Mesendoderm (in vitro differentiated cells): ENCODE results near the gene ERC2.

Experiments
- DNase-seq: peaks from one replicate; pipeline ENCODE4 v3.0.0; 2013
- H2AK5ac ChIP-seq: 2 replicates; pipeline ENCODE4 v1.6.1; 2013; ENCODE audit warnings: low read length, inconsistent platforms
- H2BK120ac ChIP-seq: 2 replicates; pipeline ENCODE4 v1.6.1; 2013; ENCODE audit warnings: low read depth, mild to moderate bottlenecking, low read length, moderate library complexity, mixed read lengths
- H2BK15ac ChIP-seq: replicated peaks from 2 replicates; pipeline ENCODE4 v1.6.1; 2013; ENCODE audit warnings: low read depth, mild to moderate bottlenecking, moderate library complexity
- H2BK5ac ChIP-seq: 2 replicates; pipeline ENCODE4 v1.6.1; 2013; ENCODE audit warnings: low read length, inconsistent platforms
- H3K18ac ChIP-seq: 2 replicates; pipeline ENCODE4 v1.6.1; 2013; ENCODE audit warnings: mild to moderate bottlenecking, low read length, mixed read lengths
- H3K23ac ChIP-seq: one replicate; pipeline ENCODE4 v1.6.1; 2013; ENCODE audit warnings: low read length
- H3K27ac ChIP-seq: 2 replicates; pipeline ENCODE4 v1.5.1; 2013; ENCODE audit warnings: low read depth, mild to moderate bottlenecking, inconsistent platforms, low read length, moderate library complexity
- H3K27me3 ChIP-seq: 2 replicates; pipeline ENCODE4 v1.6.1; 2013; ENCODE audit warnings: low read length, control low read depth, mild to moderate bottlenecking, inconsistent platforms; ENCODE audit not compliant: insufficient read depth, poor library complexity
- H3K36me3 ChIP-seq: 2 replicates; pipeline ENCODE4 v1.6.1; 2013; ENCODE audit warnings: low read length, inconsistent platforms; ENCODE audit not compliant: control insufficient read depth, insufficient read depth
- H3K4ac ChIP-seq: one replicate; pipeline ENCODE4 v1.6.1; 2013; ENCODE audit warnings: low read depth, mild to moderate bottlenecking, low read length, moderate library complexity
- H3K4me1 ChIP-seq: 2 replicates; pipeline ENCODE4 v1.6.1; 2013; ENCODE audit warnings: low read depth, low read length, inconsistent platforms; ENCODE audit not compliant: control insufficient read depth
- H3K4me2 ChIP-seq: 2 replicates; pipeline ENCODE4 v1.6.1; 2013; ENCODE audit warnings: low read length
- H3K4me3 ChIP-seq: 2 replicates; pipeline ENCODE4 v1.5.1; 2013; ENCODE audit warnings: mild to moderate bottlenecking, low read length
- H3K56ac ChIP-seq: one replicate; pipeline ENCODE4 v1.6.1; 2013; ENCODE audit warnings: low read length
- H3K79me1 ChIP-seq: 2 replicates; pipeline ENCODE4 v1.6.1; 2013; ENCODE audit warnings: low read length, inconsistent platforms
- H3K79me2 ChIP-seq: 2 replicates; pipeline ENCODE4 v1.6.1; 2013; ENCODE audit warnings: mild to moderate bottlenecking, low read length; ENCODE audit not compliant: control insufficient read depth, insufficient read depth
- H3K9ac ChIP-seq: 2 replicates; pipeline ENCODE4 v1.6.1; 2013; ENCODE audit warnings: low read length, inconsistent platforms
- H4K5ac ChIP-seq: one replicate; pipeline ENCODE4 v1.6.1; 2013; ENCODE audit warnings: low read length
- H4K8ac ChIP-seq: one replicate; pipeline ENCODE4 v1.6.1; 2013; ENCODE audit warnings: low read depth, mild to moderate bottlenecking, control low read depth, low read length, moderate library complexity
- WGBS: extraction: QIAGEN DNeasy Blood & Tissue Kit; methylation state at CpG from one replicate; pipeline ENCODE4 v1.1.7; 2013; ENCODE audit warnings: low lambda C conversion rate, missing lambda C conversion rate; ENCODE audit not compliant: insufficient coverage; ENCODE audit errors: extremely low coverage; 5-methylcytosine and 5-hydroxymethylcytosine counted together

Gene ERC2

GRCh38 chr3:56469141-56469540, 874 bp upstream of the ERC2 start:
- Histone ChIP-seq H4K5ac (no peak overlapping the region), H3K27ac (no peak overlapping the region), H3K56ac (no peak overlapping the region), H3K79me2 (no peaks in the 10 kb centered on the region), H3K27me3 (no peaks in the 10 kb centered on the region), H3K4me2 (no peak overlapping the region), H3K4me1 (no peaks in the 10 kb centered on the region), H3K23ac (no peak overlapping the region), H3K9ac (no peak overlapping the region), H2BK120ac (no peak overlapping the region), H2AK5ac (no peak overlapping the region), H3K4me3 (no peak overlapping the region), H3K4ac (no peak overlapping the region), H2BK5ac (no peak overlapping the region), H3K79me1 (peaks cover 5% of the 10 kb centered on the region), H2BK15ac (no peak overlapping the region), H3K36me3 (no peaks in the 10 kb centered on the region), H3K18ac (no peak overlapping the region), H4K8ac (no peak overlapping the region)
- no peak for DNase-seq
- WGBS = no CpG with 5 or more reads among the region's 3 CpGs

GRCh38 chr3:56467801-56468183, 475 bp downstream of the ERC2 start:
- Histone ChIP-seq H4K8ac (no peak overlapping the region), H2BK120ac (no peak overlapping the region), H3K4me1 (no peaks in the 10 kb centered on the region), H3K9ac (peak overlapping the region; percentile 67), H3K4ac (peak overlapping the region; percentile 56), H3K4me2 (peak overlapping the region; percentile 67), H2BK5ac (no peak overlapping the region), H3K18ac (peak overlapping the region; percentile 97), H4K5ac (no peak overlapping the region), H3K27me3 (no peaks in the 10 kb centered on the region), H3K36me3 (no peaks in the 10 kb centered on the region), H3K27ac (peak overlapping the region; percentile 29), H3K79me2 (no peaks in the 10 kb centered on the region), H2BK15ac (peak overlapping the region; percentile 38), H3K4me3 (peak overlapping the region; percentile 78), H3K23ac (no peak overlapping the region), H3K79me1 (peaks cover 7% of the 10 kb centered on the region), H3K56ac (peak overlapping the region; percentile 69), H2AK5ac (no peak overlapping the region)
- no CpG with 5 or more reads among the region's 28 CpGs for WGBS
- DNase-seq = peak; percentile 49

GRCh38 chr3:56467108-56467507, 1.2 kb downstream of the ERC2 start:
- Histone ChIP-seq H2AK5ac (no peak overlapping the region), H3K27me3 (no peaks in the 10 kb centered on the region), H3K4me3 (peak overlapping the region; percentile 78), H4K8ac (no peak overlapping the region), H3K79me2 (no peaks in the 10 kb centered on the region), H2BK120ac (no peak overlapping the region), H3K18ac (no peak overlapping the region), H3K4ac (no peak overlapping the region), H3K27ac (no peak overlapping the region), H3K23ac (no peak overlapping the region), H3K4me2 (peak overlapping the region; percentile 73), H3K9ac (peak overlapping the region; percentile 67), H3K56ac (peak overlapping the region; percentile 69), H3K36me3 (no peaks in the 10 kb centered on the region), H3K4me1 (no peaks in the 10 kb centered on the region), H3K79me1 (peaks cover 9% of the 10 kb centered on the region), H2BK15ac (no peak overlapping the region), H4K5ac (no peak overlapping the region), H2BK5ac (no peak overlapping the region)
- peak; percentile 99 for DNase-seq
- WGBS = no CpG with 5 or more reads among the region's 14 CpGs

GRCh38 chr3:56459719-56460118, 8.5 kb downstream of the ERC2 start:
- no peaks in the 10 kb centered on the region for H3K27me3 ChIP-seq
- no peak overlapping the region for H2AK5ac ChIP-seq
- peaks cover 6% of the 10 kb centered on the region for H3K4me1 ChIP-seq
- no peak overlapping the region for H4K8ac ChIP-seq
- H2BK5ac ChIP-seq = no peak overlapping the region
- H2BK15ac ChIP-seq = no peak overlapping the region
- H3K4me2 ChIP-seq = no peak overlapping the region
- H4K5ac ChIP-seq = no peak overlapping the region
- no peak overlapping the region for H3K18ac ChIP-seq
- no peaks in the 10 kb centered on the region for H3K36me3 ChIP-seq
- no peak overlapping the region for H3K4ac ChIP-seq
- H3K9ac ChIP-seq = no peak overlapping the region
- H3K27ac ChIP-seq = no peak overlapping the region
- no CpG with 5 or more reads among the region's 3 CpGs for WGBS
- no peak overlapping the region for H3K56ac ChIP-seq
- no peak overlapping the region for H3K23ac ChIP-seq
- peaks cover 3% of the 10 kb centered on the region for H3K79me2 ChIP-seq
- no peak overlapping the region for H3K4me3 ChIP-seq
- no peak overlapping the region for H2BK120ac ChIP-seq
- H3K79me1 ChIP-seq = peaks cover 7% of the 10 kb centered on the region
- peak; percentile 4 for DNase-seq

- no peak for DNase-seq
- no peak overlapping the region for H3K4me3 ChIP-seq
Observed at GRCh38 chr3:56459104-56459496, 9.2 kb downstream of the ERC2 start.

GRCh38 chr3:56458496-56459103, 9.7 kb downstream of the ERC2 start:
- Histone ChIP-seq H3K4me2 (no peak overlapping the region), H3K9ac (no peak overlapping the region), H2BK5ac (no peak overlapping the region), H3K4ac (no peak overlapping the region), H3K27ac (no peak overlapping the region), H2BK15ac (no peak overlapping the region), H3K56ac (no peak overlapping the region), H3K4me3 (no peak overlapping the region), H4K8ac (no peak overlapping the region), H4K5ac (no peak overlapping the region), H3K4me1 (peaks cover 6% of the 10 kb centered on the region), H3K18ac (no peak overlapping the region), H3K27me3 (no peaks in the 10 kb centered on the region), H3K23ac (no peak overlapping the region), H3K79me2 (peaks cover 3% of the 10 kb centered on the region), H3K36me3 (no peaks in the 10 kb centered on the region), H3K79me1 (peaks cover 8% of the 10 kb centered on the region), H2BK120ac (no peak overlapping the region), H2AK5ac (no peak overlapping the region)
- WGBS = no CpG with 5 or more reads among the region's 12 CpGs
- DNase-seq = no peak

More at GRCh38 chr3:56459104-56459496, 9.2 kb downstream of the ERC2 start:
- Histone ChIP-seq H2BK120ac (no peak overlapping the region), H3K79me1 (peaks cover 5% of the 10 kb centered on the region), H2BK15ac (no peak overlapping the region), H3K18ac (no peak overlapping the region), H4K8ac (no peak overlapping the region), H3K4me1 (peaks cover 6% of the 10 kb centered on the region), H3K36me3 (no peaks in the 10 kb centered on the region), H3K9ac (no peak overlapping the region), H3K56ac (no peak overlapping the region), H3K27me3 (no peaks in the 10 kb centered on the region), H2AK5ac (no peak overlapping the region), H3K79me2 (peaks cover 3% of the 10 kb centered on the region), H3K23ac (no peak overlapping the region), H3K4ac (no peak overlapping the region), H3K4me2 (no peak overlapping the region), H2BK5ac (no peak overlapping the region), H4K5ac (no peak overlapping the region), H3K27ac (no peak overlapping the region)
- no CpG with 5 or more reads among the region's 1 CpG for WGBS
